HepG2 (cell line): ENCODE results near the gene MBTPS1. TPM values are rescaled to one million over a fixed set of nuclear protein-coding genes. Genes with fewer than 3 reads are reported as not detected.

Experiments
- ATM ChIP-seq: fragments of 450-650 bp; IDR thresholded peaks from 2 replicates; pipeline ENCODE4 v1.7.1; 2017; ENCODE audit warnings: mild to moderate bottlenecking, borderline replicate concordance
- BATF2 ChIP-seq: sonication (generic); formaldehyde crosslinking; IDR thresholded peaks from 2 replicates; pipeline ENCODE4 v1.8.0; 2022; ENCODE audit warnings: mild to moderate bottlenecking, missing genetic modification reagents, moderate library complexity
- CREB3 ChIP-seq: sonication (generic); formaldehyde crosslinking; IDR thresholded peaks from 2 replicates; pipeline ENCODE4 v1.5.0; 2020; ENCODE audit warnings: missing genetic modification reagents
- FOSL2 ChIP-seq: sonication (generic); formaldehyde crosslinking; IDR thresholded peaks from 2 replicates; pipeline ENCODE4 v1.4.0; 2020; ENCODE audit warnings: missing genetic modification reagents
- HNRNPL ChIP-seq: fragments of 200-400 bp; formaldehyde crosslinking; IDR thresholded peaks from 2 replicates; pipeline ENCODE4 v1.6.1; 2017; ENCODE audit warnings: mild to moderate bottlenecking, low read depth, low read length
- MIER3 ChIP-seq: IDR thresholded peaks from 2 replicates; pipeline ENCODE4 v1.6.1; 2016; ENCODE audit warnings: missing compliant biosample characterization, borderline replicate concordance
- NKX3-1 ChIP-seq: sonication (generic); formaldehyde crosslinking; IDR thresholded peaks from 2 replicates; pipeline ENCODE4 v1.5.0; 2020; ENCODE audit warnings: missing genetic modification reagents
- SNAPC5 ChIP-seq: sonication (generic); formaldehyde crosslinking; IDR thresholded peaks from 2 replicates; pipeline ENCODE4 v1.8.1; 2023; ENCODE audit warnings: mild to moderate bottlenecking, missing genetic modification reagents, borderline replicate concordance
- SP2 ChIP-seq: sonication (generic); formaldehyde crosslinking; IDR thresholded peaks from 2 replicates; pipeline ENCODE4 v1.5.1; 2020; ENCODE audit warnings: mild to moderate bottlenecking, missing genetic modification reagents
- SRSF9 ChIP-seq: fragments of 200-400 bp; formaldehyde crosslinking; IDR thresholded peaks from 2 replicates; pipeline ENCODE4 v1.6.1; 2018; ENCODE audit warnings: borderline replicate concordance, mild to moderate bottlenecking, low read depth, low read length; ENCODE audit not compliant: insufficient read depth, poor library complexity, severe bottlenecking
- ZBTB40 ChIP-seq, 2 experiments: fragments of 450-650 bp in 1 of 2; sonication (generic) in 1 of 2; formaldehyde crosslinking in 1 of 2; IDR thresholded peaks; 2 replicates each; pipeline versions ENCODE4 v1.6.1 to v1.8.0; 2016 to 2022; ENCODE audit warnings: antibody characterized with exemption in 1 of 2, mild to moderate bottlenecking in 1 of 2, missing genetic modification reagents in 1 of 2
- ZBTB7A ChIP-seq: sonication (generic); formaldehyde crosslinking; IDR thresholded peaks from 2 replicates; pipeline ENCODE4 v1.8.0; 2022; ENCODE audit warnings: mild to moderate bottlenecking, missing genetic modification reagents
- ZFP36L1 ChIP-seq: sonication (generic); formaldehyde crosslinking; IDR thresholded peaks from 2 replicates; pipeline ENCODE4 v1.8.0; 2022; ENCODE audit warnings: mild to moderate bottlenecking, missing genetic modification reagents, moderate library complexity
- ZNF234 ChIP-seq: sonication (generic); formaldehyde crosslinking; conservative IDR thresholded peaks from 2 replicates; pipeline ENCODE4 v1.5.1; 2020; ENCODE audit warnings: mild to moderate bottlenecking, missing genetic modification reagents
- ZNF263 ChIP-seq: sonication (generic); formaldehyde crosslinking; IDR thresholded peaks from 2 replicates; pipeline ENCODE4 v1.4.0; 2020; ENCODE audit warnings: missing genetic modification reagents
- ZNF546 ChIP-seq: sonication (generic); formaldehyde crosslinking; conservative IDR thresholded peaks from 2 replicates; pipeline ENCODE4 v1.8.1; 2023; ENCODE audit warnings: mild to moderate bottlenecking, missing genetic modification reagents
- ZNF570 ChIP-seq: sonication (generic); formaldehyde crosslinking; IDR thresholded peaks from 2 replicates; pipeline ENCODE4 v1.4.0; 2020; ENCODE audit warnings: mild to moderate bottlenecking, missing genetic modification reagents, borderline replicate concordance
- ZNF891 ChIP-seq: sonication (generic); formaldehyde crosslinking; IDR thresholded peaks from 2 replicates; pipeline ENCODE4 v1.5.0; 2020; ENCODE audit warnings: mild to moderate bottlenecking, missing genetic modification reagents
- polyA plus RNA-seq, 8 experiments: library from polyadenylated mRNA; depleted of rRNA in 3 of 8; stranded (reverse) in 7 of 8; unstranded in 1 of 8; fragments of >200 nt; fragmentation: Illumina TruSeq in 4 of 8; extraction: Trizol in 4 of 8; gene quantifications; 2 replicates each; pipeline versions ENCODE4 v1.2.1 to v1.2.3, GENCODE V29; 2011 to 2016; ENCODE audit warnings: low read depth in 4 of 8, missing spikeins in 1 of 8, mixed read lengths in 1 of 8; ENCODE audit not compliant: insufficient read depth in 1 of 8
- total RNA-seq, 5 experiments: library from RNA; depleted of rRNA; stranded (reverse); fragments of >200 nt; fragmentation: Illumina TruSeq; extraction: Trizol; gene quantifications; 2 replicates each; pipeline ENCODE4 v1.2.3, GENCODE V29; 2016; ENCODE audit warnings: low read depth in 1 of 5

The MBTPS1 gene
- total and polyA plus RNA-seq, 2 of the 13 experiments (the other 11 are each of a cell fraction or from before 2014, with no cell fraction given) = 56.7 to 91.3 TPM

GRCh38 chr16:84116720-84117493, at the start of gene MBTPS1 (continued):
- TF ChIP-seq ZBTB40 (IDR thresholded peaks at IDR 0.05) (no peak), ZBTB40 (CRISPR knock-in tag; IDR thresholded peaks at IDR 0.05) (peak; percentile 79), BATF2 (CRISPR knock-in tag) (no peak), ZBTB7A (CRISPR knock-in tag) (peak; percentile 78; the same call in 1 of the 2 replicates), HNRNPL (0 out of 2 replicates have a peak, but pooled peaks have one; percentile 24), ZNF234 (CRISPR knock-in tag) (peak; percentile 69; the same call in 1 of the 2 replicates), CREB3 (peak; percentile 59; the same call in 1 of the 2 replicates), ZNF570 (CRISPR knock-in tag) (no peak), FOSL2 (CRISPR knock-in tag) (peak; percentile 38; the same call in 1 of the 2 replicates), ATM (no peak), ZNF263 (0 out of 2 replicates have a peak, but pooled peaks have one; percentile 8), ZNF891 (CRISPR knock-in tag) (peak; percentile 61; the same call in 1 of the 2 replicates), ZFP36L1 (CRISPR knock-in tag) (peak; percentile 73), SP2 (CRISPR knock-in tag) (peak; percentile 66; the same call in 1 of the 2 replicates), NKX3-1 (no peak), SNAPC5 (no peak), ZNF546 (CRISPR knock-in tag) (peak; percentile 85; the same call in 1 of the 2 replicates), SRSF9 (no peak), MIER3 (CRISPR knock-in tag) (peak; percentile 28; the same call in 1 of the 2 replicates)
